Glomerular visceral epithelial cell (primary cell): ENCODE results near the gene USP12.

Experiments used
- DNase-seq: peaks from one replicate; pipeline ENCODE4 v3.0.0-alpha.2; 2016; ENCODE audit errors: extremely low spot score

USP12 gene

DNA sequence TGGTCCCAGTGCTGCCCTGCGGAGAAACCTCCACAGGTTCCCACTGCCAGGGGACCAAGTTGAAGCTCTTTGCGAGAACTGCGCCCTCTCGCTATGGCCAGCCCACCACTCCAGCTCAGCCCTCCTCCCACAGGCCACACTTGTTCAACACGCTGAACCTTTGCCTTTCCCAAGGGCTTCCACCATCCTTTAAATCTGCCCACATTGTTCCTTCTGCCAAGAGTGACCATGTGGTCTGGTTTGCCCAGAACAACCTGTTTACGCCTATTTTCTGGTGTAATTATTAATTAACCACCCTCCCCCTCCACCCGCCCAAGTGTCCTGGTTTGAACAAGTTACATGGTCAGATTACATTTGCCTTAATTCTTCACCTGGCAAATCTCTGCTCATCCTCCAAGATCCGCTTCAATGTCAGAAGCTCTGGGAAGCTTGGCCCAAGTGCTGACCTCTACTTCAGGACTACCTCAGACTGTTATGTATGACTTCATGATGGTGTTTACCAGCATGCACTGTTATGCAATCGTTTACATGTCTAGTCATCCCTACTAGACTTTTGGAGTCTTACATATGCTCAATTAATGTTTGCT is 12.0 kb upstream of the USP12 start:
- no peak for DNase-seq

GRCh38 chr13:27182844-27183497 is 11.4 kb upstream of the USP12 start:
- DNase-seq: peak; percentile 79

DNA sequence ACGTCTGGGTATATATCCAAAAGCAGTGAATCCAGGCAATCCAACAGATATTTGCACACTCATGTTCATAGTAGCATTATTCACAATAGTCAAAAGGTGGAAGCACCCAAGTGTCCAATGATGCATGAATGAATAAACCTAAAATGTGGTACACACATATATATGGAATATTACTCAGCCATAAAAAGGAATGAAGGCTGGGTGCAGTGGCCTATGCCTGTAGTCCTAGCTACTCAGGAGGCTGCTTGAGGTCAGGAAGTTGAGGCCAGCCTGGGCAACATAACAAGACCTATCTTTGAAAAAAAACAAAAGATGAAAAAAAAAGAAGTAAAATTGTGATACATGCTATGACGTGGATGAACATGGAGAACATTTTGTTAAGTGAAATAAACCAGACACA is 10.4 kb upstream of the USP12 start:
- no peak for DNase-seq

DNA sequence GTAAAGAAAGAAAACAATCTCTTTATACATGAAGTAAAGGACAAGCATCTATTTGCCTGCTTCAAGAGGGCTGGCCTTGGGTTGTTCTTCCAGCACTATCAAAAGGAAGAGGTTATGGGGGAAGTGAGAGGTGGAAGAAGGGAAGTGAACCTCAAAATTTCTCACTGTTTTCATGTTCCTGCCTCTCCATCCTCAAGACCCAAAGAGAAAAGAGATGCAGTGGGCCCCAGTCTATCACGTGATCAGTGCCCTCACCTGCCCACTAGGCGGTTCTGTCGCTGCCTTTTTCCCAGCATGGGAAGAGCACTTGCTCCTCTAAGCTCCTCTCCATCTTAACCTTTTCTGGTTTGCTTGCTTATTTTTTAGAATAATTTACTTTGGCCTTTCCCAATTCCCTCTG is 6.2 kb upstream of the USP12 start:
- no peak for DNase-seq

- DNase-seq: no peak
Measured at GRCh38 chr13:27176470-27177410, 5.1 kb upstream of the USP12 start.

DNA sequence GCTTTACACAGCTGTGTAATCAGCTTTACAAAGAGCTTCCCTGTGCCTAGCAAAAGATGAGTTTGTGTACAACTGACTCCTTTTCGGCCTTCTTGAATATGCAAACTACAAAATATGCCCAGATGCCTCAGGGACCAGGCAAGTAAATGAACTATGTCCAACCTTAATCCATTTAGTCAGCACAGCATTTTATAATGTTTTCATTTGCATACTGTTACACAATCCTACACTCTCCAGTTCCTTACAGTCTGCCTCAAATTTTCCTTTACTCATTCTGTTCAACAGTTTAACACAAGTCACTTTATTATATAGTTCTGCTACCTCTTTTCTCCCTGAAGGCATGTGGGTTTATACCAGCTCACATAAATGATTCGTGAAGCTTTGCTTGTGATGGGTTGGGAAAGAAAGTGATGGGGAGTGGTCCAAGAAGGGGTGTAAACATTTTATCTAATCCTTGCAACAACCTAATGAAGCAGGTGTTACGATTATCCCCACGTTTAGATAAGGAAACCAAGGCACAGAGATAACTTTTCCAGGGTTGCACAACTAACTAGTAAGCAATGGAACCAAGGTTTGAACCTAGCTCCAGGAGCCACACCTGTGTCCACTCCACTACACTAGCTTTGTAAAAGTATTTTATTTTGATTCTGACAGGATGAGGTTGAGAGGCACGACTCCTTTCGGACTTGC is 3.3 kb upstream of the USP12 start:
- no peak for DNase-seq

DNA sequence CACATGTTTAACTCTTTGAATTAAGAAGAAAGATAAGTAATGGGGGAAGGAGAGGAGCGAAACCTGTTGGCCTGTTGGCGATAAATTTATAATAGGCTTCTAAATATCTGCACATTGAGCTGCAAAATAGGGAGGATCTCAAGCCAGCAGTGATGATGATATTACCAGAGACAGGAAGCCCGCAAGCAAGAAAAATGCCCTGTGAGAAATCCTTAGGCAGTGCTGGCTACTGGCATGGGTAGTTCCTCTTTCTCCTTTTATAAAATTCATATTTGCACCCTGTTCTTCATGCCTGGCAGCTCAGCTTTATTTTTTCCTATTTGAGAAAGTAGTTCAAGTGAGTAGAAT is 858 bp upstream of the USP12 start:
- DNase-seq: peak; percentile 32

DNA sequence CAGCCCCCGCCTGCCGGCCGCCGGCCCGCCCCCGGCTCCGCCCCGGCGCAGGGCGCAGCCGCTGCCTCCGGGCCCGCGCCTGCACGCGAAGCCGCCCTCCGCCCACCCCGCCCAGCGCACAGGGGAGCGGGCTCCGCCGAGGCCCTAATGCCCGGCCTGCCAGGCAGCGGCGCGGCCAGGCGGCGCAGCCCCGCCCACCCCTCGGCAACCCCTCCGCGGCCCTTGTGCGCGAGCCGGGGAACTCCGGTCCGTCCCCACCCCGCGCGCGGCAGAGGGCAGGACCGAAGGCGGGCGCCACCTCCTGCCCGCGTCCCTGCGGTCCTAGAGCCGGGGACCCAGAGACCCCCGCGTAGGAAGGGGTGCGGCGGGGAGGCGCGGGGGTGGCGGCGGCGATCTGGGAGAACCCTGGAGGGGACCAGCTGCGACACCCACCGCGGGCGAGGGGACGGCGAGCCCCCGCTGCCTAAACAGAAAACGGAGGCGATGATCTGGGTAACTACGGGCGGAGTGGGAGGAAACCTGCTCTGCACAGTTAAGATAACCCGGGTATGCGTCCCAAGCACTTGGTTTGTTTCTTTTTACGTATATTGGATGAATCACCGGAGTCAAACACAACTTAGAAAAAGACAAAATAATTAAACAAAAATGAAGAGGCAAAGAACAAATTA is 350 bp upstream of the USP12 start:
- peak; percentile 95 for DNase-seq

DNA sequence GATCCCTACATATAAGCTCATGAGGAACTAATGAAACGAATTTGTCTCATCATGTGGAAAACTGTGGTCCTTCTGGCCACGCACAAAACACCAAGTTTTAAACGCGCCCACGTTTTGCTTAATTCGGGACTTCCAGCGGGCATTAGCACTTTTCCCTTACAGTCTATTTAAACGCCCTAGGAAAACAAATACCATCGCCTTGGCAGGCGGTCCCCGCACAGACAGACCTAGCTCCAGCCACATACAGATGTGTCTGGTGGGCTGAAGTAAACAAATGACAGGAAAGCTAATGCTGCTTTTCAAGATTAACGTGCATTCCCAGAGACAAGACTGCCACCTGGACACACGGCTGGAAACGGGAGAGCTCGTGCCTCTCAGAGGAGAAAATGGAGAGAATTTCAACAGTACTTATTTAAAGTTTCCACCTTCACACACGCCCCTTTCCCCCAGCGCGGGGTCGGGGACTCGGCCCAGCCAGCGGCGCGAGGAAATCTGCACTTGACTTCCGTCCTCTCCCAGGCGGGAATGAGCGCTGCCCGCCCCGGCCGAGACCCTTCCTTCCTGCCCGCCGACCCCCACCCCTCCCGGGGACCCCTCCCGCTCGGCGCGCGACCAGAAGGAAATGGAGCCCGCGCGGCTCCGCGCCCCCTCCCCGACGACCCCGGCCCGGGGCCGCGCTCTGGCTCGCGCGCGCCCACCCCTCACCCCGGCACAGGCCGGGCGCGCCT is 931 bp downstream of the USP12 start:
- peak; percentile 50 for DNase-seq

DNA sequence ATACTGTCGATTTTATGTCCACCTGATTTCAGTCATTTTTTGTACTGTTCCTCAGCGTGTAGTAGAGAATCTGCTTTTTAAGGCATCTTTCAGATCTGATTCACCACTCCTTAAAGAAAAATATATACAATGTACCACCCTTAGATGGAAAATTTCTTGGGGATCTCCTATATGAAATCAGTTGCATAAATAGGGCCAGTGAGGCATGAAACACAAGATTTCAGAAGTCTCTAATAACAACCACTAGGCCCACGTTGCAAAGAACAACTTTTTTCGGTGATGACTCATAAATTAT is 1.4 kb downstream of the USP12 start:
- no peak for DNase-seq

DNA sequence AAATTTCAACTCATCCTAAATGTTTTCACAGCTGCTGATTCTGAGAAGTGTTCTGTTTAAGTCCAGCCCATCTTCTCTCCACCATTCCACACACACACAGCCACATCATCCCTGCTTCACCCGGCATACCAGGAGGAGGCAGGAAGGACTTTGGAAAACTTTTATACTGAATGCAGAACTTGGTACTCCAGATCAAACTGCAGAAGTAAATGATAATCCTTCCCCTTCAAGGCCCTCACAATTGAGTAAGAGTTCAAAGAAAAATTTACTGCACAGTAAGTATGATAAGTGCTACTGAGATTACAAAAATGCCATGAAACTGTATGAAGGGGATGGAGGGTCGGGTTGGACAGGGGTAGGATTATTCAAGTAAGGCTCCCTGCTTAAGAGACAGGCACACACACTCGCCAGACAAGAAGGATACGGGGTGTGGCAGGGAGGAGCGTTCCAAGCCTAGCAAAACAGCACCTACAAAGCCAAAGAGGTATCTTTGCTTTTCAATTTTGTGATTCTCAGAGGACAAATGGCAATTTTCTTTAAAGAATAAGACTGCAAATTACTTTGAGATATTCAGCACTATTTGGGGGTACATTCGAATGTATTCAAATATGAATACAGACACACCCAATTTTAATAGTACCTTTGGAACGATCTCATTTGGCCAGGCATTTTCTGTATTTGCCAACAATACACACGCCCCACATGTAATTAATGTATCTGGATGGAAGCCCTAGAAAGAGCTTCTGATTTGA is 2.5 kb downstream of the USP12 start:
- DNase-seq: no peak

- DNase-seq: no peak
Measured at GRCh38 chr13:27168086-27168485, 3.5 kb downstream of the USP12 start.

GRCh38 chr13:27166313-27166712 is 5.3 kb downstream of the USP12 start:
- no peak for DNase-seq

GRCh38 chr13:27161980-27162379 is 9.6 kb downstream of the USP12 start:
- no peak for DNase-seq

- DNase-seq: no peak
Measured at GRCh38 chr13:27161423-27161822, 10.2 kb downstream of the USP12 start.

GRCh38 chr13:27160657-27161295 is 10.8 kb downstream of the USP12 start:
- no peak for DNase-seq

DNA sequence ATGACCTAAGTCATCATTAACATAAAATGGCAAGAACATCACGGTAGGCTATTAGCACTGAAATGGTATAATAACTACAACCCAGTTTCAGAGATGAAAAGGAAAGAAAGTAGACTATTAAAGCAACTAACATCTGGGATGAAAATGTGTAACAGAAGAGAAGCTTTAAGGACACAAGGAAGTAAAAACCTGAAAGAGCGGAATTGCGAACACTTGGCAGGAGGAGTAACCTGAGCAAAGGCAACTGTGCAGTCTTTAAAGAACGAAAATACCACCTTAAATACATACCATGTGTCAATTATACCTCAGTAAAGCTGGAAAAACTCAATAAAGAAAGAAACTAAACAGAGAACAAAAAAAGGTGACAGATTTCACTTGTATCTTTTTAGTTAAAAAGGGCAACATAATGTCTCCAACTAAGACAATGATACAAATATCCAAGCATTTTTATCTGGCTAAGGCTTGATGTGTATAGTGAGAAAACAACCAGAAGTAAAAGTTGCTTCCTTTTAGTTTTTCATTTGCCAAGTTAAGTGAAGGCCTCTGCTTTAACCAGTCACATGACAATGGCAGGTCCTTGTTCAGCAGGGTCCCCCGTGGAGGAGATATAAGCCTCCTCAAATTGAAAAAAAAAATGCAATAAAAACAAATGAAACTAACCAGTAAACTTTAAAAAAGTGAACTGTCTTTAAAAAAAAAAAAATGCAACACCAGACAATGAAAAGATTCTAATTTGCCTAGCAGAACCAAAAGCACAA is 11.6 kb downstream of the USP12 start:
- DNase-seq: no peak

- DNase-seq: no peak
Measured at GRCh38 chr13:27158335-27158734, 13.3 kb downstream of the USP12 start.
